Endothelial cell of umbilical vein (primary cell): ENCODE data around the gene SKOR1. TPM values are rescaled to one million over a fixed set of nuclear protein-coding genes. Genes with fewer than 3 reads are reported as not detected.

Experiments
- BruUV-seq: library from RNA; stranded (reverse); fragments of 400-500 nt; replicated peaks from 2 replicates; lab custom pipeline; 2021; lab: Mats Ljungman, UMichigan
- CTCF ChIA-PET: fragments of 300-600, 350-600 bp; sonication (Branson Sonifier 250); formaldehyde crosslinking; loops from one replicate; lab custom pipeline; 2021; ENCODE audit warnings: antibody characterized with exemption, inconsistent platforms; lab: Charles Lee
- POLR2A ChIA-PET: fragments of 300-600, 350-600 bp; sonication (Branson Sonifier 250); formaldehyde crosslinking; loops from one replicate; lab custom pipeline; 2021; ENCODE audit warnings: antibody characterized with exemption, inconsistent platforms; lab: Charles Lee
- DNase-seq: peaks from one replicate; pipeline ENCODE4 v3.0.0-alpha.2; 2011; ENCODE audit warnings: low read depth, low spot score
- FAIRE-seq: peaks from 2 replicates; lab custom pipeline; 2011; peaks lifted over from hg19 to GRCh38; lab: Jason Lieb, UNC
- H2AFZ ChIP-seq: 2 replicates; pipeline ENCODE4 v1.6.0; 2012; ENCODE audit warnings: low read depth, low read length, control low read depth, inconsistent platforms
- H3K27ac ChIP-seq: 2 replicates; pipeline ENCODE4 v1.5.1; 2011; ENCODE audit warnings: low read depth, mild to moderate bottlenecking, control low read depth, low read length, moderate library complexity; ENCODE audit not compliant: insufficient read depth
- H3K27me3 ChIP-seq, 2 experiments: 2 replicates each; pipeline versions ENCODE4 v1.6.0 to v1.6.1; 2011; ENCODE audit warnings: low read length in 2 of 2, mixed read lengths in 1 of 2; ENCODE audit not compliant: control insufficient read depth in 2 of 2, insufficient read depth in 2 of 2
- H3K36me3 ChIP-seq, 2 experiments: 2 replicates in 1 of 2; 3 replicates in 1 of 2; pipeline ENCODE4 v1.5.1; 2011; ENCODE audit warnings: low read length in 2 of 2, mild to moderate bottlenecking in 1 of 2, moderate library complexity in 1 of 2; ENCODE audit not compliant: control insufficient read depth in 2 of 2, insufficient read depth in 2 of 2; ENCODE audit errors: extremely low read depth in 1 of 2
- H3K4me1 ChIP-seq: 3 replicates; pipeline ENCODE4 v1.5.1; 2011; ENCODE audit warnings: mild to moderate bottlenecking, low read length; ENCODE audit not compliant: control insufficient read depth, insufficient read depth; ENCODE audit errors: extremely low read depth
- H3K4me2 ChIP-seq: 2 replicates; pipeline ENCODE4 v1.6.1; 2011; ENCODE audit warnings: low read length, control low read depth, mixed read lengths; ENCODE audit not compliant: insufficient read depth
- H3K4me3 ChIP-seq, 3 experiments: fragments of 200-600 bp in 1 of 3; sonication (generic), shearing (Covaris generic) in 1 of 3; replicated peaks in 1 of 3; 2 replicates each; pipeline ENCODE4 v1.5.1; 2011 to 2016; ENCODE audit warnings: control low read depth in 3 of 3, low read length in 3 of 3, mild to moderate bottlenecking in 2 of 3, inconsistent platforms in 1 of 3, low read depth in 1 of 3, moderate library complexity in 1 of 3; ENCODE audit not compliant: insufficient read depth in 1 of 3
- H3K79me2 ChIP-seq: 2 replicates; pipeline ENCODE4 v1.6.0; 2012; ENCODE audit warnings: low read length, inconsistent platforms; ENCODE audit not compliant: control insufficient read depth, insufficient read depth
- H3K9ac ChIP-seq: replicated peaks from 2 replicates; pipeline ENCODE3; 2011; ENCODE audit warnings: low read length, control low read depth; ENCODE audit not compliant: insufficient read depth; ENCODE audit errors: extremely low read depth
- H3K9me1 ChIP-seq: replicated peaks from 3 replicates; pipeline ENCODE4 v1.6.0; 2011; ENCODE audit warnings: mild to moderate bottlenecking, low read length; ENCODE audit not compliant: control insufficient read depth, insufficient read depth; ENCODE audit errors: extremely low read depth
- H3K9me3 ChIP-seq: replicated peaks from 2 replicates; pipeline ENCODE4 v1.5.1; 2012; ENCODE audit warnings: low read length, inconsistent platforms; ENCODE audit not compliant: control insufficient read depth, insufficient read depth
- H4K20me1 ChIP-seq: replicated peaks from 2 replicates; pipeline ENCODE3; 2011; ENCODE audit warnings: mild to moderate bottlenecking, low read length; ENCODE audit not compliant: control insufficient read depth, insufficient read depth; ENCODE audit errors: extremely low read depth
- EZH2 ChIP-seq: IDR thresholded peaks from 2 replicates; pipeline ENCODE4 v1.6.1; 2012; ENCODE audit warnings: borderline replicate concordance, low read depth, mild to moderate bottlenecking, moderate library complexity, low read length, inconsistent platforms; ENCODE audit not compliant: severe bottlenecking
- FOS ChIP-seq: IDR thresholded peaks from 2 replicates; pipeline ENCODE4 v1.6.1; 2011; ENCODE audit warnings: mild to moderate bottlenecking, low read length, moderate library complexity, borderline replicate concordance; ENCODE audit not compliant: insufficient read depth
- GATA2 ChIP-seq: IDR thresholded peaks from 2 replicates; pipeline ENCODE4 v1.7.0; 2011; ENCODE audit warnings: low read depth, mild to moderate bottlenecking, moderate library complexity, mixed read lengths, low read length; ENCODE audit not compliant: insufficient read length, insufficient read depth
- JUN ChIP-seq: IDR thresholded peaks from 2 replicates; pipeline ENCODE4 v1.6.1; 2011; ENCODE audit warnings: borderline replicate concordance, low read depth; ENCODE audit not compliant: insufficient read length, insufficient read depth
- MYC ChIP-seq: IDR thresholded peaks from one replicate; pipeline ENCODE4 v1.6.1; 2011; ENCODE audit warnings: mild to moderate bottlenecking, low read depth, low read length
- POLR2A ChIP-seq: IDR thresholded peaks from 2 replicates; pipeline ENCODE4 v1.6.1; 2012; ENCODE audit warnings: low read depth, mild to moderate bottlenecking, control low read depth, low read length
- POLR2AphosphoS5 ChIP-seq: IDR thresholded peaks from 2 replicates; pipeline ENCODE4 v1.6.1; 2012; ENCODE audit warnings: low read depth, mild to moderate bottlenecking, control low read depth, low read length, moderate library complexity; ENCODE audit not compliant: insufficient read depth
- dilution Hi-C: fragments of 300-500 bp; cut with MboI; formaldehyde crosslinking; loops from one replicate; pipeline ENCODE4 v1.15.0; 2019; ENCODE audit warnings: low sequenced_read_pairs; ENCODE audit not compliant: extremely low pct_ligation_motif_present
- intact Hi-C: fragments of 100-400 bp; cut with micrococcal nuclease; formaldehyde crosslinking; loops from one replicate; pipeline ENCODE4 v1.10.0; 2022
- polyA plus RNA-seq, 4 experiments: library from polyadenylated mRNA; depleted of rRNA in 3 of 4; stranded (reverse) in 3 of 4; unstranded in 1 of 4; fragments of >200 nt; gene quantifications; 2 replicates each; pipeline versions ENCODE4 v1.2.1 to v1.2.3, GENCODE V29; 2011 to 2012; ENCODE audit warnings: missing spikeins in 1 of 4
- total RNA-seq: library from RNA; stranded (reverse); gene quantifications from 2 replicates; pipeline ENCODE4 v1.2.3, GENCODE V29; 2021
- TF ChIP-seq, protein P1 (sequence below): IDR thresholded peaks from 2 replicates; pipeline ENCODE4 v1.6.1; 2011; ENCODE audit not compliant: insufficient read depth, insufficient read length
- TF ChIP-seq, protein P2 (sequence below), 2 donors: IDR thresholded peaks; 1 replicate in 1 of 2; 2 replicates in 1 of 2; pipeline ENCODE4 v1.5.1; 2011; ENCODE audit warnings: low read length in 2 of 2, mild to moderate bottlenecking in 2 of 2, moderate library complexity in 2 of 2, control low read depth in 1 of 2, inconsistent platforms in 1 of 2, low read depth in 1 of 2; ENCODE audit not compliant: insufficient read depth in 1 of 2; ENCODE audit errors: extremely low read depth in 1 of 2

The SKOR1 gene
- total and polyA plus RNA-seq, 2 donors (not counting 3 experiments of a cell fraction or from before 2014, with no cell fraction given) = 0.06 to 0.15 TPM

DNA sequence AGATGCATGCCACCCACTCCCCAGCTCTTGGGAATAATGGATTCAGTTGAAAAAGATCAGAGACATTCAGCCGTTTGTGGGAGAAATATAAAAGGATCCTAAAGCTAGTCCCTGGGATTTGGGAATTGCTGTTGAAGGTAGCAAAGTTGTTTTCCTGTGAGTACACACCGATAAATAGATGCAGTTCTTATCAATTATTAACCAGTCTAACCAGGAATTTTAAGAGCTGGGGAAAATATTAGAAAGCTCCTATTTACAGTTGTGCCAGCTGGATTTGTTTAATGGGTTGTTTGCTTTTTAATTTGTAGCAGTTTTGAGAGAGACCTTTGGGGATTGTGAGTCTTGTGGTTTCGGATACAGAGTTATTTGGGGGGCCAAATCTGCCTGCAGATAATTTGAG is 44.2 kb upstream of the SKOR1 start:
- no peak for TF ChIP-seq GATA2
- no peak for TF ChIP-seq POLR2A
- no peak for TF ChIP-seq EZH2
- TF ChIP-seq, protein P1, sequence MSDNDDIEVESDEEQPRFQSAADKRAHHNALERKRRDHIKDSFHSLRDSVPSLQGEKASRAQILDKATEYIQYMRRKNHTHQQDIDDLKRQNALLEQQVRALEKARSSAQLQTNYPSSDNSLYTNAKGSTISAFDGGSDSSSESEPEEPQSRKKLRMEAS = no peak
- TF ChIP-seq POLR2AphosphoS5 = no peak
- TF ChIP-seq, protein P2, sequence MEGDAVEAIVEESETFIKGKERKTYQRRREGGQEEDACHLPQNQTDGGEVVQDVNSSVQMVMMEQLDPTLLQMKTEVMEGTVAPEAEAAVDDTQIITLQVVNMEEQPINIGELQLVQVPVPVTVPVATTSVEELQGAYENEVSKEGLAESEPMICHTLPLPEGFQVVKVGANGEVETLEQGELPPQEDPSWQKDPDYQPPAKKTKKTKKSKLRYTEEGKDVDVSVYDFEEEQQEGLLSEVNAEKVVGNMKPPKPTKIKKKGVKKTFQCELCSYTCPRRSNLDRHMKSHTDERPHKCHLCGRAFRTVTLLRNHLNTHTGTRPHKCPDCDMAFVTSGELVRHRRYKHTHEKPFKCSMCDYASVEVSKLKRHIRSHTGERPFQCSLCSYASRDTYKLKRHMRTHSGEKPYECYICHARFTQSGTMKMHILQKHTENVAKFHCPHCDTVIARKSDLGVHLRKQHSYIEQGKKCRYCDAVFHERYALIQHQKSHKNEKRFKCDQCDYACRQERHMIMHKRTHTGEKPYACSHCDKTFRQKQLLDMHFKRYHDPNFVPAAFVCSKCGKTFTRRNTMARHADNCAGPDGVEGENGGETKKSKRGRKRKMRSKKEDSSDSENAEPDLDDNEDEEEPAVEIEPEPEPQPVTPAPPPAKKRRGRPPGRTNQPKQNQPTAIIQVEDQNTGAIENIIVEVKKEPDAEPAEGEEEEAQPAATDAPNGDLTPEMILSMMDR (IDR thresholded peaks at IDR 0.05; ENCODE audit: extremely low read depth in 1 of 2, insufficient read depth in 1 of 2, low read depth in 1 of 2, low read length in 2 of 2) = no peak
- TF ChIP-seq FOS = no peak
- no peak for TF ChIP-seq MYC
- no peak for TF ChIP-seq JUN
- no peaks in the 10 kb centered on the region for H3K27me3 ChIP-seq
- H3K79me2 ChIP-seq = no peaks in the 10 kb centered on the region
- H3K9ac ChIP-seq = no peak overlapping the region
- no peak overlapping the region for H3K27ac ChIP-seq
- dilution Hi-C loops (no loop called here), intact Hi-C loops (no loop called here)
- no peak overlapping the region for H3K4me2 ChIP-seq
- ChIA-PET POLR2A (no interaction called here), CTCF (interaction anchor here (0.6 kb wide), 1 partner anchor 269 kb away, joined by 3 read pairs; no protein-coding TSS in a partner anchor)
- H3K4me1 ChIP-seq = no peaks in the 10 kb centered on the region
- peaks cover 0 to 5% of the 10 kb centered on the region in 2 experiments for H3K36me3 ChIP-seq
- H4K20me1 ChIP-seq = no peaks in the 10 kb centered on the region
- no peak overlapping the region for H2AFZ ChIP-seq
- DNase-seq (no peak), FAIRE-seq (no peak)
- no peak overlapping the region for H3K4me3 ChIP-seq
- no TSS peak for BruUV-seq
- H3K9me1 ChIP-seq = no peaks in the 10 kb centered on the region
- no peaks in the 10 kb centered on the region for H3K9me3 ChIP-seq
